HepG2 (cell line): ENCODE data around the gene VSX1. TPM values are rescaled to one million over a fixed set of nuclear protein-coding genes. Genes with fewer than 3 reads are reported as not detected.

ENCODE experiments used
- ATAC-seq: fragments of 200-7000 bp; cut with Tn5 transposase; 3 replicates; pipeline ENCODE4 v1.9.1; 2020; ENCODE audit warnings: mild to moderate bottlenecking, moderate library complexity
- Bru-seq: library from RNA; stranded (reverse); fragments of 400-500 nt; gene quantifications from one replicate; lab custom pipeline; 2021; lab: Mats Ljungman, UMichigan
- BruChase-seq, 2 experiments: library from RNA; stranded (reverse); fragments of 400-500 nt; gene quantifications; one replicate each; lab custom pipeline; 2021; lab: Mats Ljungman, UMichigan
- BruUV-seq: library from RNA; stranded (reverse); fragments of 400-500 nt; replicated peaks from 2 replicates; lab custom pipeline; 2021; lab: Mats Ljungman, UMichigan
- CTCF ChIA-PET: fragments of 300-600 bp; formaldehyde crosslinking; extraction: SDS; loops from one replicate; lab custom pipeline; 2021; ENCODE audit warnings: low total read pairs, inconsistent platforms, low intra/inter-chr PET ratio; lab: Yijun Ruan, JAX
- POLR2A ChIA-PET: fragments of 350-600 bp; sonication (Branson Sonifier 250); formaldehyde crosslinking; loops from one replicate; lab custom pipeline; 2020; ENCODE audit warnings: antibody characterized with exemption, inconsistent platforms; lab: Yijun Ruan, JAX
- DNase-seq: peaks from one replicate; pipeline ENCODE4 v3.0.0-alpha.2; 2015; ENCODE audit warnings: low spot score
- FAIRE-seq: peaks from 3 replicates; lab custom pipeline; 2011; peaks lifted over from hg19 to GRCh38; lab: Jason Lieb, UNC
- H2AFZ ChIP-seq: one replicate; pipeline ENCODE4 v1.6.1; 2011; ENCODE audit warnings: low read length, inconsistent platforms
- H3K27ac ChIP-seq: fragments of 300-600 bp; 3 replicates; pipeline ENCODE4 v1.8.0; 2011; ENCODE audit warnings: mixed run types, mild to moderate bottlenecking, mixed read lengths, low read length, inconsistent platforms; ENCODE audit not compliant: insufficient read depth; ENCODE audit errors: extremely low read length
- H3K27me3 ChIP-seq, 2 experiments: fragments of 200-600 bp in 1 of 2; 2 replicates in 1 of 2; 3 replicates in 1 of 2; pipeline versions ENCODE4 v1.6.0 to v1.8.0; 2011; ENCODE audit warnings: low read length in 2 of 2, mild to moderate bottlenecking in 2 of 2, moderate library complexity in 2 of 2, inconsistent platforms in 1 of 2; ENCODE audit not compliant: insufficient read depth in 2 of 2, control insufficient read depth in 1 of 2
- H3K36me3 ChIP-seq, 2 experiments: fragments of 200-600 bp in 1 of 2; replicated peaks in 1 of 2; 2 replicates in 1 of 2; 3 replicates in 1 of 2; pipeline versions ENCODE4 v1.5.1 to v1.8.0; 2011; ENCODE audit warnings: low read length in 2 of 2, inconsistent platforms in 1 of 2; ENCODE audit not compliant: insufficient read depth in 2 of 2, control insufficient read depth in 1 of 2
- H3K4me1 ChIP-seq: 2 replicates; pipeline ENCODE4 v1.5.1; 2012; ENCODE audit warnings: low read length, inconsistent platforms; ENCODE audit not compliant: insufficient read depth
- H3K4me2 ChIP-seq: 2 replicates; pipeline ENCODE4 v1.6.0; 2011; ENCODE audit warnings: low read depth, low read length, inconsistent platforms
- H3K4me3 ChIP-seq, 3 experiments: fragments of 200-600 bp in 1 of 3; sonication (generic), shearing (Covaris generic) in 1 of 3; replicated peaks in 1 of 3; 2 replicates each; pipeline ENCODE4 v1.5.1; 2011 to 2016; ENCODE audit warnings: low read length in 3 of 3, inconsistent platforms in 2 of 3, low read depth in 2 of 3, mild to moderate bottlenecking in 2 of 3, control low read depth in 1 of 3, mixed read lengths in 1 of 3; ENCODE audit not compliant: insufficient read depth in 1 of 3
- H3K79me2 ChIP-seq: one replicate; pipeline ENCODE4 v1.6.1; 2011; ENCODE audit warnings: low read length, inconsistent platforms; ENCODE audit not compliant: insufficient read depth
- H3K9ac ChIP-seq: 2 replicates; pipeline ENCODE4 v1.6.0; 2011; ENCODE audit warnings: mild to moderate bottlenecking, low read depth, low read length, inconsistent platforms; ENCODE audit not compliant: insufficient read depth
- H3K9me3 ChIP-seq: 2 replicates; pipeline ENCODE4 v1.5.1; 2012; ENCODE audit warnings: mild to moderate bottlenecking, low read length
- H4K20me1 ChIP-seq: 2 replicates; pipeline ENCODE4 v1.6.0; 2011; ENCODE audit warnings: inconsistent platforms, mild to moderate bottlenecking, low read length, moderate library complexity; ENCODE audit not compliant: insufficient read depth
- GABPA ChIP-seq, 2 experiments: IDR thresholded peaks; 2 replicates each; pipeline ENCODE4 v1.6.1; 2011 to 2016; ENCODE audit warnings: low read depth in 2 of 2, low read length in 1 of 2, missing biosample characterization in 1 of 2, missing genetic modification characterization in 1 of 2
- ZNF12 ChIP-seq: sonication (generic); formaldehyde crosslinking; IDR thresholded peaks from 2 replicates; pipeline ENCODE4 v1.5.0; 2020; ENCODE audit warnings: missing genetic modification reagents
- WGBS: methylation state at CpG from one replicate; pipeline ENCODE4 v1.1.6; 2017; ENCODE audit warnings: low lambda C conversion rate; 5-methylcytosine and 5-hydroxymethylcytosine counted together
- in situ Hi-C: cut with HindIII; loops from 2 replicates; pipeline ENCODE4 v1.10.0; 2017; ENCODE audit warnings: low pct_unique_long_range_greater_than_20kb; ENCODE audit not compliant: extremely low pct_ligation_motif_present
- intact Hi-C: fragments of 100-400 bp; cut with micrococcal nuclease; formaldehyde crosslinking; loops from one replicate; pipeline ENCODE4 v1.10.0; 2022; ENCODE audit not compliant: unreplicated experiment
- long read RNA-seq, 2 experiments: library from RNA in 1 of 2; library from polyadenylated mRNA in 1 of 2; stranded (forward) in 1 of 2; unstranded in 1 of 2; transcript quantifications; one replicate each; pipeline ENCODE4 v2.0.0, GENCODE V29; 2019 to 2022
- polyA minus RNA-seq, 3 experiments: library from RNA; depleted of rRNA, polyadenylated mRNA; stranded (reverse); fragments of >200 nt; gene quantifications; 2 replicates each; pipeline ENCODE4 v1.2.3, GENCODE V29; 2011; ENCODE audit warnings: low replicate concordance in 1 of 3
- polyA plus RNA-seq, 8 experiments: library from polyadenylated mRNA; depleted of rRNA in 3 of 8; stranded (reverse) in 7 of 8; unstranded in 1 of 8; fragments of >200 nt; fragmentation: Illumina TruSeq in 4 of 8; extraction: Trizol in 4 of 8; gene quantifications; 2 replicates each; pipeline versions ENCODE4 v1.2.1 to v1.2.3, GENCODE V29; 2011 to 2016; ENCODE audit warnings: low read depth in 4 of 8, missing spikeins in 1 of 8, mixed read lengths in 1 of 8; ENCODE audit not compliant: insufficient read depth in 1 of 8
- total RNA-seq, 5 experiments: library from RNA; depleted of rRNA; stranded (reverse); fragments of >200 nt; fragmentation: Illumina TruSeq; extraction: Trizol; gene quantifications; 2 replicates each; pipeline ENCODE4 v1.2.3, GENCODE V29; 2016; ENCODE audit warnings: low read depth in 1 of 5

VSX1 gene
- not detected in 2 replicates for total RNA-seq (2016; rRNA removed; fragmentation: Illumina TruSeq; extraction: Trizol)
- total RNA-seq (2016; cell fraction: cytosol; rRNA removed; fragmentation: Illumina TruSeq; extraction: Trizol; ENCODE audit: low read depth) = not detected in 2 replicates
- total RNA-seq (2016; cell fraction: insoluble cytoplasmic fraction; rRNA removed; fragmentation: Illumina TruSeq; extraction: Trizol) = not detected in 2 replicates
- not detected in 2 replicates for total RNA-seq (2016; cell fraction: membrane; rRNA removed; fragmentation: Illumina TruSeq; extraction: Trizol)
- total RNA-seq (2016; cell fraction: nucleus; rRNA removed; fragmentation: Illumina TruSeq; extraction: Trizol) = not detected in 2 replicates
- polyA plus RNA-seq (2011; rRNA removed) = 0.04 and 0.05 TPM in 2 replicates
- not detected in 2 replicates for polyA plus RNA-seq (2011; cell fraction: cytosol; rRNA removed)
- 0.06 and 0.14 TPM in 2 replicates for polyA plus RNA-seq (2011; cell fraction: nucleus; rRNA removed)
- polyA plus RNA-seq (2012) = not detected in 2 replicates
- not detected in 2 replicates for polyA plus RNA-seq (2016; cell fraction: cytosol; fragmentation: Illumina TruSeq; extraction: Trizol; ENCODE audit: low read depth)
- polyA plus RNA-seq (2016; cell fraction: insoluble cytoplasmic fraction; fragmentation: Illumina TruSeq; extraction: Trizol; ENCODE audit: low read depth) = not detected in 2 replicates
- polyA plus RNA-seq (2016; cell fraction: membrane; fragmentation: Illumina TruSeq; extraction: Trizol; ENCODE audit: low read depth) = not detected in 2 replicates
- polyA plus RNA-seq (2016; cell fraction: nucleus; fragmentation: Illumina TruSeq; extraction: Trizol; ENCODE audit: insufficient read depth, low read depth) = not detected in 2 replicates
- not detected in 2 replicates for polyA minus RNA-seq (2011; rRNA and poly(A)+ RNA removed; ENCODE audit: low replicate concordance)
- not detected in 2 replicates for polyA minus RNA-seq (2011; cell fraction: cytosol; rRNA and poly(A)+ RNA removed)
- polyA minus RNA-seq (2011; cell fraction: nucleus; rRNA and poly(A)+ RNA removed) = 0.75 TPM in 1 of 2 replicates, not detected in the other
- percentile 21 among the genes with signal in this experiment for Bru-seq, nascent RNA
- percentile 8 among the genes with signal in this experiment for BruChase-seq, experiment 1, labeled RNA remaining after a 6-hour chase
- percentile 7 among the genes with signal in this experiment for BruChase-seq, experiment 2, labeled RNA remaining after a 2-hour chase
- long read RNA-seq, experiment 1, partial matches to known transcripts = 1 of 1 reads
- long read RNA-seq, experiment 1, other reads (novel, unspliced or antisense) = 0 of 1 reads
- long read RNA-seq, experiment 2, partial matches to known transcripts = 1 of 1 reads
- long read RNA-seq, experiment 2, other reads (novel, unspliced or antisense) = 0 of 1 reads

DNA sequence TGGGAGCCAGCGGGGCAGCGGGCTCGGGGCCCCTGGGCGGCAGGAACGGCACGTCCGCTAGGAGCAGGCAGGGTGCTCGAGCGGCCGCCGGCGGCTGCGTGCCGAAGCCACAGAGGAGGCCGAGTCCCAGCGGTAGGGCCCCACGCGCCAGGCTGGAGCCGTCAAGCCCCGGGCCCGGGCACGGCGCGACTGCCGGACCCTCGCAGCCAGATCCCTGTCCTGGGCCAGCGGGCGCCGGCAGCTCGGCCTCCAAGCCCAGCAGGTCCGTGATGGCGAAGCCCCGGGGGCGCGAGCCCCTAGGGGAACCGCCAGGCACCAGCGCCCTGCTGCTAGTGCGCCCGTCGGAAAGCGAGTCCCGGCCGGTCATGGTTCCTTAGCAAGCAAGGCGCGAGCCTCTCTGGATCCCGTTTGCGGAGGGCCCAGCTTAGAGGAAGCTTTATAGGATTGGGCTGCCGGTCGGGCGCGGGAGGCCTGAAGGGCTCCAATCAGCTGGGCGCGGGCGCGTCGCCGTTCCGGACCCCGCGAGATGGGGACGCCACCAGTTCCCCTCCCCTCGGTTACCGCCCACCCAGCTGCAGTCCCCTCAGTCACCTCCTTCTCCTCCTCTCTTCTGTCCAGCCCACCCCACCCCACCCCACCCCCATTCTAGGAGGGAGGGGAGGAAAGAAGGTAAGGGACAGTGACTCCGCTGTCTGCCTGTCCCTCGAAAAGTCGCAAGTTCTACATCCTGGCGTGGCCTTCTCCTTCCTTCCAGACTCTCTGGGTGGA lies at the start of gene VSX1:
Gene VSX1, minus strand, starts transcription at position 412 of the 768 bp plus-strand sequence. Its CDS starts 45 bp downstream, at position 367.
- Histone ChIP-seq H3K4me1 (peaks cover 14% of the 10 kb centered on the region), H3K27me3 (peaks cover 24 to 88% of the 10 kb centered on the region in 2 experiments), H3K4me3 (no peak within 1 kb of the TSS), H3K36me3 (no peaks in the 10 kb centered on the region), H3K9me3 (no peaks in the 10 kb centered on the region), H3K79me2 (no peaks in the 10 kb centered on the region), H3K27ac (no peak within 1 kb of the TSS), H3K9ac (no peak within 1 kb of the TSS), H4K20me1 (no peaks in the 10 kb centered on the region; the same call in 1 of the 2 replicates), H2AFZ (no peak within 1 kb of the TSS), H3K4me2 (no peak within 1 kb of the TSS)
- intact Hi-C loops (no loop called here), in situ Hi-C loops (loop anchor here (5.0 kb wide), 1 partner anchor 95 kb away; no protein-coding TSS in a partner anchor)
- BruUV-seq = no TSS peak
- ChIA-PET POLR2A (no interaction called here), CTCF (no interaction called here)
- FAIRE-seq (no peak), DNase-seq (no peak), ATAC-seq (no peak)
- 0 out of 2 replicates have a peak, but pooled peaks have one; percentile 0 for TF ChIP-seq GABPA (IDR thresholded peaks at IDR 0.05; ENCODE audit: low read depth, low read length)
- no peak for TF ChIP-seq GABPA (CRISPR knock-in tag; IDR thresholded peaks at IDR 0.05; ENCODE audit: low read depth)
- TF ChIP-seq ZNF12 = no peak
- 64% methylated on average over 28 of the region's 67 CpGs for WGBS
